HEK293 (cell line): ENCODE results near the gene CCSER2.

Experiments used
- CTCF ChIA-PET: fragments of 350-600 bp; formaldehyde crosslinking; extraction: SDS; loops from one replicate; lab custom pipeline; 2021; ENCODE audit warnings: antibody characterized with exemption; lab: Yijun Ruan, JAX
- POLR2A ChIA-PET: fragments of 300-600 bp; formaldehyde crosslinking; extraction: SDS; loops from one replicate; lab custom pipeline; 2020; ENCODE audit warnings: antibody characterized with exemption, inconsistent platforms; lab: Yijun Ruan, JAX
- H3K27ac ChIP-seq: fragments of 200-500 bp; sonication (Bioruptor generic); 2 replicates; pipeline ENCODE4 v1.5.1; 2014; ENCODE audit warnings: low read depth, low read length, control low read depth, inconsistent platforms; ENCODE audit errors: extremely low read depth
- H3K36me3 ChIP-seq, 2 experiments: fragments of 200-500 bp in 1 of 2; sonication (Bioruptor generic) in 1 of 2; 1 replicate in 1 of 2; 2 replicates in 1 of 2; pipeline ENCODE4 v1.5.1; 2014 to 2017; ENCODE audit warnings: inconsistent platforms in 2 of 2, low read length in 2 of 2; ENCODE audit not compliant: control insufficient read depth in 2 of 2, insufficient read depth in 1 of 2
- H3K4me1 ChIP-seq: fragments of 200-500 bp; sonication (Bioruptor generic); 2 replicates; pipeline ENCODE4 v1.5.1; 2014; ENCODE audit warnings: mild to moderate bottlenecking, low read length, inconsistent platforms; ENCODE audit not compliant: control insufficient read depth, insufficient read depth
- H3K4me3 ChIP-seq: 2 replicates; pipeline ENCODE4 v1.5.1; 2011; ENCODE audit warnings: low read depth, mild to moderate bottlenecking, control low read depth, low read length, moderate library complexity
- H3K9me3 ChIP-seq: fragments of 200-500 bp; sonication (Bioruptor generic); 2 replicates; pipeline ENCODE4 v1.5.1; 2014; ENCODE audit warnings: low read depth, low read length, inconsistent platforms; ENCODE audit not compliant: control insufficient read depth, insufficient read depth
- BCL11A ChIP-seq: fragments of 450-650 bp; formaldehyde crosslinking; IDR thresholded peaks from 2 replicates; pipeline ENCODE4 v1.5.1; 2016; ENCODE audit warnings: low read depth, missing biosample characterization, missing genetic modification characterization
- BCL11B ChIP-seq: fragments of 450-650 bp; formaldehyde crosslinking; IDR thresholded peaks from 2 replicates; pipeline ENCODE4 v1.5.1; 2016; ENCODE audit warnings: low read depth, missing biosample characterization, missing genetic modification characterization
- KLF16 ChIP-seq: fragments of 450-650 bp; formaldehyde crosslinking; IDR thresholded peaks from 2 replicates; pipeline ENCODE4 v1.5.1; 2017; ENCODE audit warnings: missing biosample characterization, missing genetic modification characterization
- KLF17 ChIP-seq: fragments of 450-650 bp; formaldehyde crosslinking; IDR thresholded peaks from 2 replicates; pipeline ENCODE4 v1.5.1; 2016; ENCODE audit warnings: missing biosample characterization, missing genetic modification characterization
- OSR2 ChIP-seq: fragments of 450-650 bp; formaldehyde crosslinking; IDR thresholded peaks from 2 replicates; pipeline ENCODE4 v1.5.1; 2016; ENCODE audit warnings: missing biosample characterization, missing genetic modification characterization
- ZBTB11 ChIP-seq: fragments of 450-650 bp; formaldehyde crosslinking; conservative IDR thresholded peaks from 2 replicates; pipeline ENCODE4 v1.5.1; 2016; ENCODE audit warnings: low read depth, missing biosample characterization, missing genetic modification characterization
- ZBTB20 ChIP-seq: fragments of 450-650 bp; formaldehyde crosslinking; IDR thresholded peaks from 2 replicates; pipeline ENCODE4 v1.5.1; 2016; ENCODE audit warnings: missing biosample characterization, missing genetic modification characterization
- ZBTB26 ChIP-seq: fragments of 450-650 bp; formaldehyde crosslinking; optimal IDR thresholded peaks from 2 replicates; pipeline ENCODE3; 2016; ENCODE audit warnings: missing biosample characterization, mild to moderate bottlenecking, missing genetic modification characterization
- ZFHX2 ChIP-seq: fragments of 450-650 bp; formaldehyde crosslinking; conservative IDR thresholded peaks from 2 replicates; pipeline ENCODE4 v1.5.1; 2016; ENCODE audit warnings: missing biosample characterization, missing genetic modification characterization
- ZFP3 ChIP-seq: fragments of 450-650 bp; formaldehyde crosslinking; IDR thresholded peaks from 2 replicates; pipeline ENCODE4 v1.5.1; 2016; ENCODE audit warnings: low read depth, missing biosample characterization, missing genetic modification characterization
- ZNF146 ChIP-seq: fragments of 450-650 bp; formaldehyde crosslinking; IDR thresholded peaks from 2 replicates; pipeline ENCODE4 v1.5.1; 2016; ENCODE audit warnings: missing biosample characterization, missing genetic modification characterization
- ZNF184 ChIP-seq: fragments of 450-650 bp; IDR thresholded peaks from 2 replicates; pipeline ENCODE4 v1.5.1; 2018; ENCODE audit warnings: missing biosample characterization, mild to moderate bottlenecking, missing genetic modification characterization
- ZNF274 ChIP-seq, 2 experiments: fragments of 200-500 bp in 1 of 2; fragments of 450-650 bp in 1 of 2; sonication (Bioruptor generic) in 1 of 2; formaldehyde crosslinking in 1 of 2; IDR thresholded peaks; 2 replicates each; pipeline versions ENCODE4 v1.5.1 to v1.6.1; 2014 to 2016; ENCODE audit warnings: borderline replicate concordance in 1 of 2, inconsistent platforms in 1 of 2, low read length in 1 of 2, missing biosample characterization in 1 of 2, missing genetic modification characterization in 1 of 2
- ZNF416 ChIP-seq: fragments of 450-650 bp; formaldehyde crosslinking; IDR thresholded peaks from 2 replicates; pipeline ENCODE4 v1.5.1; 2016; ENCODE audit warnings: missing biosample characterization, missing genetic modification characterization
- ZNF529 ChIP-seq: fragments of 450-650 bp; formaldehyde crosslinking; IDR thresholded peaks from 2 replicates; pipeline ENCODE4 v1.5.1; 2017; ENCODE audit warnings: missing genetic modification characterization, missing biosample characterization; ENCODE audit not compliant: insufficient replicate concordance
- ZNF561 ChIP-seq: fragments of 450-650 bp; IDR thresholded peaks from 2 replicates; pipeline ENCODE4 v1.5.1; 2018; ENCODE audit warnings: missing biosample characterization, missing genetic modification characterization, borderline replicate concordance
- ZNF629 ChIP-seq: fragments of 450-650 bp; formaldehyde crosslinking; IDR thresholded peaks from 2 replicates; pipeline ENCODE4 v1.5.1; 2017; ENCODE audit warnings: missing biosample characterization, missing genetic modification characterization
- ZNF654 ChIP-seq: fragments of 450-650 bp; formaldehyde crosslinking; IDR thresholded peaks from 2 replicates; pipeline ENCODE4 v1.5.1; 2016; ENCODE audit warnings: low read depth, missing biosample characterization, missing genetic modification characterization
- ZNF670 ChIP-seq: fragments of 450-650 bp; formaldehyde crosslinking; IDR thresholded peaks from 2 replicates; pipeline ENCODE4 v1.5.1; 2016; ENCODE audit warnings: missing biosample characterization, missing genetic modification characterization, low read depth
- ZNF707 ChIP-seq: fragments of 450-650 bp; formaldehyde crosslinking; IDR thresholded peaks from 2 replicates; pipeline ENCODE4 v1.5.1; 2016; ENCODE audit warnings: missing biosample characterization, missing genetic modification characterization
- ZNF768 ChIP-seq: fragments of 450-650 bp; formaldehyde crosslinking; IDR thresholded peaks from 2 replicates; pipeline ENCODE4 v1.5.1; 2018; ENCODE audit warnings: missing biosample characterization, mild to moderate bottlenecking, missing genetic modification characterization
- ZNF776 ChIP-seq: fragments of 450-650 bp; formaldehyde crosslinking; IDR thresholded peaks from 2 replicates; pipeline ENCODE4 v1.5.0; 2017; ENCODE audit warnings: missing biosample characterization, missing genetic modification characterization, borderline replicate concordance
- ZNF785 ChIP-seq: fragments of 450-650 bp; formaldehyde crosslinking; IDR thresholded peaks from 2 replicates; pipeline ENCODE4 v1.5.1; 2016; ENCODE audit warnings: missing biosample characterization, missing genetic modification characterization
- ZNF791 ChIP-seq: fragments of 450-650 bp; formaldehyde crosslinking; IDR thresholded peaks from 2 replicates; pipeline ENCODE4 v1.5.1; 2016; ENCODE audit warnings: missing biosample characterization, missing genetic modification characterization
- ZNF792 ChIP-seq: fragments of 450-650 bp; formaldehyde crosslinking; IDR thresholded peaks from 2 replicates; pipeline ENCODE4 v1.5.1; 2016; ENCODE audit warnings: missing biosample characterization, missing genetic modification characterization
- ZSCAN30 ChIP-seq: fragments of 450-650 bp; IDR thresholded peaks from 2 replicates; pipeline ENCODE4 v1.5.1; 2018; ENCODE audit warnings: missing biosample characterization, mild to moderate bottlenecking, missing genetic modification characterization, moderate library complexity

The CCSER2 gene

GRCh38 chr10:84371944-84372343 is 43.6 kb downstream of the CCSER2 start (continued):
- no peak for TF ChIP-seq ZNF184 (tag by site-specific recombination)
- no peak for TF ChIP-seq ZNF529 (tag by site-specific recombination)
- TF ChIP-seq BCL11B (tag by site-specific recombination), result no peak
- no peak for TF ChIP-seq ZNF791
- no peak for TF ChIP-seq KLF16 (tag by site-specific recombination)
- no peak for TF ChIP-seq ZNF670 (tag by site-specific recombination)
- TF ChIP-seq ZNF654 (tag by site-specific recombination), result no peak

GRCh38 chr10:84373000-84373399 is 44.6 kb downstream of the CCSER2 start:
- ChIA-PET CTCF (interaction anchor here (0.8 to 5.7 kb wide), 7 partner anchors 9 to 167 kb away, joined by 3 to 88 read pairs (median 7); no protein-coding TSS in a partner anchor), POLR2A (no interaction called here)
- TF ChIP-seq ZFHX2 (tag by site-specific recombination) (no peak), BCL11A (tag by site-specific recombination) (no peak)
- Histone ChIP-seq H3K27ac (no peak overlapping the region), H3K9me3 (no peaks in the 10 kb centered on the region), H3K4me1 (no peaks in the 10 kb centered on the region), H3K4me3 (no peak overlapping the region), H3K36me3 (peaks cover 9 to 32% of the 10 kb centered on the region in 2 experiments; a peak in 2 of 3 replicates)

- H3K9me3 ChIP-seq, result no peaks in the 10 kb centered on the region
- no peaks in the 10 kb centered on the region for H3K4me1 ChIP-seq
- H3K36me3 ChIP-seq, result peaks cover 9 to 32% of the 10 kb centered on the region in 2 experiments; a peak in 2 of 3 replicates
- ChIA-PET CTCF (interaction anchor here (0.6 to 5.7 kb wide), 17 partner anchors 11 to 175 kb away, joined by 3 to 88 read pairs (median 5); no protein-coding TSS in a partner anchor), POLR2A (no interaction called here)
- no peak for TF ChIP-seq ZNF146
- no peak for TF ChIP-seq ZNF785
- TF ChIP-seq ZNF707 (tag by site-specific recombination), result no peak
- TF ChIP-seq ZNF792, result no peak
- TF ChIP-seq ZNF776 (tag by site-specific recombination), result no peak
- no peak for TF ChIP-seq ZNF416
- no peak for TF ChIP-seq BCL11B (tag by site-specific recombination)
- no peak for TF ChIP-seq ZNF274 (IDR thresholded peaks at IDR 0.05; ENCODE audit: low read length)
- no peak for TF ChIP-seq ZNF274 (tag by site-specific recombination; IDR thresholded peaks at IDR 0.05; ENCODE audit: borderline replicate concordance)
- no peak for TF ChIP-seq ZNF561 (tag by site-specific recombination)
- no peak for TF ChIP-seq ZSCAN30
- TF ChIP-seq KLF17 (tag by site-specific recombination), result no peak
- TF ChIP-seq ZFP3 (tag by site-specific recombination), result no peak
- TF ChIP-seq OSR2 (tag by site-specific recombination), result no peak
- TF ChIP-seq ZBTB26 (tag by site-specific recombination), result no peak
- TF ChIP-seq ZBTB11 (tag by site-specific recombination), result no peak
- no peak for TF ChIP-seq ZNF768 (tag by site-specific recombination)
- no peak for TF ChIP-seq ZNF629 (tag by site-specific recombination)
- no peak for TF ChIP-seq ZBTB20 (tag by site-specific recombination)
- no peak overlapping the region for H3K27ac ChIP-seq
- no peak overlapping the region for H3K4me3 ChIP-seq
Measured at GRCh38 chr10:84374455-84374854, 46.1 kb downstream of the CCSER2 start.
